GM18873 (cell line): Measurements from ENCODE around the gene NLRP14.

Source experiments
- ATAC-seq: cut with Tn5 transposase; IDR thresholded peaks from one replicate; pipeline ENCODE4 v1.9.1; 2021; ENCODE audit warnings: mild to moderate bottlenecking, moderate library complexity, moderate number of reproducible peaks; ENCODE audit not compliant: unreplicated experiment, low FRiP score

Gene NLRP14

DNA sequence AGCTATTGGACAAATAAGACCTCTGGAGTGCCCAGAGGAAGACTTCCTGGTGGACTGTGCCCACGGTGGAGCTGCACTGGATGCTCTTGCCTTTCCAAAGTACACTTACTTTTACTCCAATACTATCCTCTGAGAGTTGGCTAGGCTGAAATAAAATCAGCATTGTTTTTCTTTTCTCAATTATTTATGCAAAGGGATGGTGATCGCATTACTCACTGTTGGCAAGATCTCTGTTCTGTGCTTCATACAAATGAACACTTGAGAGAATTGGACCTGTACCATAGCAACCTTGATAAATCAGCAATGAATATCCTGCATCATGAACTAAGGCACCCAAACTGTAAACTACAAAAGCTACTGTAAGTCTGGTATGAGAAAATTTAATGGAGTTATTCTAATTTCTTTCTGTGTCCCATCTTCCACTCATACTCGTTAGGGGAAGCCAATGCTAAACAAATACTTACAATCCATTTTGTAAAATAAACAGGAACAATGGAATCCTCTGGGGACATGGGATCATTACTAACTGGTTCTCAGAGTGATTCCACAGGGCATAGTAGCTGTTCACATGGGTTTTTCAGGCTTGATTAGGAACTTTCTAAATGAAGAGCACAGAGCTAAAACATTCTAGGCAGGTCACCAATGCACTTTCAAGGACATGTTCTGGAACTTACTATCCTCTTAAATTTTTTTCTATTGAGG, 26.3 kb downstream of the NLRP14 start:
- ATAC-seq = no peak

DNA sequence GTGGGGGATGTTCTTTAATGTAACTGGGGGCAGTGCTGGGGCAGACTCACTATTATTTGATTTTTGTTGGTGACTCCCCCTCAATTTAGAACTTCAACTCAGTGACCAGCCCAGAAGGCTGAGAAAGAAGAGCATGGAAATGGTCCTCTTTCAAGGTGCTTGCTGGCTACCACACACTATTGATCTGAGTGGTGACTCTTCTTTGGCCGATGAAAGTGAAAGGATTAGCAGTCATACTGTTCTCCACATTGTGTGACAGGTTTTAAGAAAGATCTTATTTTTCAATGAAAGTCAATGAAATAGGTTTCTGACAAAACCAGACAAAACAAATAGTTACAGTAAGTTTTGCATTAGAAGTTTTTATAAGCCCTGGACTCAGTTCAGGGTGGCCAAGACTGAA, 29.9 kb downstream of the NLRP14 start:
- no peak for ATAC-seq

DNA sequence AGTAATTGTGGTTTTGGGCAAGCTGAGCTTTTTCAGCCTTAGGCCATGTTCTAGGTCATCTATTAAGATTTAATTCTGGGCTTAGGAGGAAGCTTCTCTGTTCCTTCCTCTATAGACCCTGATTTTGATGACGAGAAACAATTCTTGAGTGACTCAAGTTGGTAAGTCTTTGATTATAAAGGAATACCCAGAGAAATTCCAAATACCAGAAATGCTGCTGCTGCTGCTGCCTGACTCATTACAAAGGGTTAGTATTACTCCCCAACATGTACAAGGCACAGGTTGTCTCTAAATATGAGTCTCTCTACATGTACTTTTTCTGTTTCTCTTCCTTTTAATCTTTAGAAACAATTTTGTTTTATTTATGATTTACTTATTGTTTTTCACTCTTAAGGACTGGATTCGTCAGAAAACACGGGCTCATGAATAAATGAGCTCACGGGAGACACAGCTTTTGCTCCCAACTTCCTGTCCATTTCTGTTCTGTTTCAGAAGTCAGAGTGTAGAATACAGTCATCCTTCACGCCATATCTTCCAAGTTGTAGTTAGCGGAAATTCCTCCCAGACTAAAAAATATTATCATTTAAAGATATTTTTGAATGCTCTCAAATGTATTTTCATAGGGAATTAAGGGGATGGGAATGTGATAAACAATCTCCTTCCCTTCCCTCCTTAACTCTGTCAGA, 36.7 kb downstream of the NLRP14 start:
- ATAC-seq = no peak

GRCh38 chr11:7057641-7058040, 37.4 kb downstream of the NLRP14 start:
- ATAC-seq = no peak

DNA sequence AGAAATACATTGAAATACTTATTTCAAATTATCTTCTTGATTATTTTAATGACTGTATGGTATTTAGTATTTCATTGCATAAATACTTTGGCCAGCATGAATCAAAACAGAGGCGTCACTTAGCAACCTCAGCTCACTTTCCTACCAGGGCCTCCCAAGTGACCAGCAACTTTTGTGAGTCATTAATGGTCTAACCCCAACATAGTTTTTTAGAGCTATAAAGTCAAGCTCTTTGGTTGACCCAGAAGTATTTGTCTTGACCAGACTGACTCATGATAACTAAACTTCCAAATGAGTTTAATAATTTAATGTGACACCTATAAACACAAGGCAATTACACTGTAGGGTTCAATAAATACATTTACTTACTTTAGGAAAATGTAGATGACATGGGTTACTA, 40.6 kb downstream of the NLRP14 start:
- no peak for ATAC-seq

DNA sequence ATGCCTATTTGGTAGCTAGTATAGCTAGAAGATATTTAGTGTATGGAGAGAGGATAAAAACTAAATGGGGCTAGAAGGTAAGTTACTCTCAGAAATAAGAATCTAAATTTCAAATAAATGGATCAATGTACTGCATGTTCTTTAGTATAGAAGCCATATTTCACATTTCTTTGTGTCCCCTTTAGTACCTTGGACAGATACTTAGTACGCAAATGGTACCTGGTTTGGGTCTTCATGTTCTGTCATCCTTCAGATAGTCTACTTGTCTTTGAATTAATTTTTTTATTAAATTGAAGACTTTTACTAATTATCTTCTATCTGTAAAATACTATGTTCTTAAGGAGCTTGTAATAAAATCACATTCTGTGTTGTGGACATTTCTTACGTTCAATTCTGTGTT, 42.3 kb downstream of the NLRP14 start:
- no peak for ATAC-seq

GRCh38 chr11:7072401-7073028, 52.2 kb downstream of the NLRP14 start:
- ATAC-seq = no peak

DNA sequence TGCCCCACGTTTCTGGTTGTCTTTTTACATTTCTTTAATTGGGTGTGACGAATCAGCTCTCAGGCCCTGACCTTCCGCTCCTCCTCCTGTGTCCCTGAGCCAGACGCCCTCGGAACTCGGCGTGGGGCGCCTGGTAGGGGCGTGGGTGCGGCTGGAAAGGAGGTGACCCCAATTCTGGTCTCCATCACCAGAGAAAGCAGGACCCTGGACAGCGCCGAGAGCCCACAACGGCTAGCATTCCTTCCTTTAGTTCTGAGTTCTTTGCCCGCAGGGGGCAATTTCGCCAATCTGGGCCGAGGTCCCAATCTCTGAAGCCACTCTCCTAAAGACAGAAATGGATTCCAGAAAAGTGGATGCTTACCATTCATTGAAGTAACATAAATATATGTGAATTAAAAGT, 56.8 kb downstream of the NLRP14 start:
- no peak for ATAC-seq

DNA sequence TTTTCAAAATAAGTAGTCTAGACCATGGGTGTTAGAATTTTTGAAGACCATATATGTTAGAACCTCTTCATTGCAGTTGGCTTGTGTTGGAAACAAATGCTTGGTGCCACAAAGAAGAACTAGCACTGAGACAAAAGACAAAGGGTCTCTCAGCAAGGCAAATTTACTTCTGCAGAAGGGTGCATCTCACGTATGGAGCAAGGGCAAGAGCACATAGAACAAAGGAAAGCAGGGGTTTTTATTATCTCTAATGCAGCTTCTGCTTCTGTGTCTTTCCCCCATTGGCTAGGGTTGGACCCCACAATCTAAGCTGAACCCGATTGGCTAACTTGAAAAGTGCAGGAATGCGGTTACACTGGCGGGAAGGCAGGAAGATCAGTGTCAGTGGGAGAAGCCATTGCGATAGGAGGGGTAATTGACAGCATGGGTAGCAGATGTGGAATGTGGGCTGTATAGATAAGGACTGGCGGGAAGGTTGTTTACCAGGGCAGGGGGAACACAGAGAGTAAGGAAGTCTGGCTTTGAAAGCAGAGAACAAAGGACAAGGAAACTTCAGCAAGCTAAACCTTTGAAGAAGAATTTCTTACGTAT, 59.4 kb downstream of the NLRP14 start:
- no peak for ATAC-seq

DNA sequence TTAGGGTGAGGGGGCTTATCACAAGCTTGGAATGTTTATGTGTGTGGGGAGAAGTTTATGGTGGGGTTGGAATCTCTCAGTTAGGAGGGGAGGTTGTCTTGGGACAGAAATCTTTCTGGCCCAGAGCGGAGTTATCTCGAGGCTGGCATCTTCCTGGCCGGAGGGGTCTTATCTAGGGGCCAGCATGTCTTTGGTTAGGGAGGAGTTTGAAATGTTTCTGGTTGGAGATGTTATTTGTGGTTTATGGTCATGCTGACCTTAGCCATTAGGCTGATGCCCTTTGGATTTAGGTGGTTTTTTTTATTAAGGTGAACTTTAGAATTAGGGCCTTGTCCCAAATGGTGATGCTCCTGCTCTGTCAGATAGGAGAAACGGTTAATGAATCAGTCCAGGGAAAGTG, 60.6 kb downstream of the NLRP14 start:
- ATAC-seq = no peak

DNA sequence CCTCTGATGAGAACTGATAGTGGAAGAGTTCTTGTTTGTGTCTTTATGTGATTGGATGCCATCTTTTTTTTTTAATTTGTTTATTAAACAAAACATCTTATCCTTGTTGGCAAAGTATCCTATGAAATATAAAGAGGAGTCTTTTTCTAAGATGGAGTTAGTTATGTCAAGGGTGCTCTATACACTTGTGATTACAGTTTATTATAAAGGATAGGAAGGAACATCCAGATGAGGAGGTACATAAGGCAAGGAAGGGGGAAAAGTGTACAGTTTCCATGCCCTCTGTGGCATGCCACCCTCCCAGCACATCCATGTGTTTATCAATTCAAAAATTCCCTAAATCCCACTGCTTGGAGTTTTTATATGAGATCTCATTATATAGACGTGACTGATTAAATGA, 61.2 kb downstream of the NLRP14 start:
- ATAC-seq = no peak

DNA sequence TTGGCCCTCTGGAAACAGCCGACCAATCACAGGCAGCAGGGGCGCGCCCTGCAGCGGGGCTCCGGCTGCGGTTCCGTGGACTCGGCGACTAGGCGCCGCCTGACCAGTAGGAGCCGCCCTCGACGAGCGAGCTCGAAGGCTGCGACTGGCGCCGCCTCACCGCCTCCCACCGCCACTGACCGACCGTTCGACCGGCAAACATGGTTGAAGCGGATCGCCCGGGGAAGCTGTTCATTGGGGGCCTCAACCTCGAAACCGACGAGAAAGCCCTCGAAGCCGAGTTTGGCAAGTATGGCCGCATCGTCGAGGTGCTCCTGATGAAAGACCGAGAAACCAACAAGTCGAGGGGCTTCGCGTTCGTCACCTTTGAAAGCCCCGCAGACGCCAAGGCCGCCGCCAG, 68.6 kb downstream of the NLRP14 start, which contains the start of gene RBMXL2:
TSS of gene RBMXL2 (plus strand) at position 78 of the 400 bp plus-strand sequence. CDS start at position 201, 123 bp downstream.
- ATAC-seq = no peak

GRCh38 chr11:7089328-7090251, 69.3 kb downstream of the NLRP14 start:
- no peak for ATAC-seq

DNA sequence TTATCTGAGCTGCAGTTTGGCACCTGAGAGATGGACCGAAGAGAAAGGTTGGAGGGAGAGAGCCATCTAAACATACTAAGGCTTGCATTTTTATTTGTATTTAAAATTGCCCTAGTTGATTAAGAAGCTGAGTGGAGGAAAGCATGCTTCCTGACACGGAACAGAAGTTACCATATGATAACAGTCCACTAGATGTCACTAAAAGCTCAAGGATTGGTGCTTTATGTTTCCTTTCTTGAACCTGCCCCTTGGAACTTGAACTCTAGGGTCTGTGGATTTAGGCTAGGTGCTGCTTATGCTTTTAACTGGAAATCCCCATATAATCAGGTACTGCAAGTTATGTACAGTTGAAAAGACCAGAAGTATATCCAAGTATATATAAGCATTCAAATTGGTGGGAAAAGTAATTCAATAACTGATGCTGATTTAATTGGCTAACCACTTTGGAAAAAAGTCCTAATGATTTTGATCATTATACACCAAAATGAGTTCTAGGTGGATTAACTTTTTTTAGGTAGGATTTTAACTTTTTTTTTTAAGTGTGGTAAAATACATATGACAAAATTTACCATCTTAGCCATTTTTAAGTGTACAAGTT, 78.1 kb downstream of the NLRP14 start:
- no peak for ATAC-seq

DNA sequence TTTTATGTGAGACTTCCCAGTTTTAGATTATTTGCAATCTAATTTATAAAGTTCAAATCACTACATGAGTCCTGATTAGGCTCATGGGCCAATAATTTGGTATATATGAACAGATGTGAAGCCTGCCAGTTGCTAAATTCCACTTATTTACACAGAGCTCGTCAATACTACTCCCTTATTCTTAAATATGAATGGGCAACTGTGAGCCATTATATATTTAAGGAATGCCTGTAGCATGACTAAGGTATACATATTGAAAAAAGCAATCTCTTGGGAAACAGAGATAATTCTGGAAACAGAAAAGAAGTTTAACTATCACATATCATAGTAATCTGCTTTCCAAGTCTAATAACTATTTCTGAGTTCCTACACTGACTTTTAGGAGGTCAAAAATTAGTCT, 95.5 kb downstream of the NLRP14 start:
- ATAC-seq = no peak

DNA sequence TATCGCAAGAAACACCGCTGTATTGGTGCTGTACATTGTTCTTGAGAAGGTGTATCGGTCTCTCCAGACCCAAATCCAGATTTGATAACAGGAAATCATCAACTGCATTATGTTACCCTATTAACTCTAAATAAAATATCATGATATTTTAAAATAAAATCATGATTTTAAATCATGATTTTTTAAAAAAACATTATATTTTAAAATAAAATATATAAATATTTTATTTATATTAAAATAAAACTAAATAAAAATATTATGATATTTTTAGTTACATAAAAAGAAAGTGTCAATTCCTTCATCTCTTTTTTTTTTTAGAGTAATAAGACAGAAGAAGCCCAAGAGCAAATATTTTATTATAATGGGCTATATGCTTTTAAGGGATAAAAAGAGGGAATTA, 96.1 kb downstream of the NLRP14 start:
- ATAC-seq = no peak
